GM19238 (cell line): Measurements from ENCODE around the gene SEPHS2.
A peak's percentile ranks its signal among the peaks of the same experiment; 100 is the strongest.
"Not testable (repeated sequence)": the region's sequence is repeated elsewhere in the genome, so short reads cannot be mapped to it uniquely, and the experiment has no call there.

ENCODE experiments used
- DNase-seq: peaks from one replicate; pipeline ENCODE4 v3.0.0; 2011; ENCODE audit warnings: low spot score; ENCODE audit not compliant: insufficient read length

Gene SEPHS2

GRCh38 chr16:30398661-30399434, 46.8 kb downstream of the SEPHS2 start:
- DNase-seq = no peak

DNA sequence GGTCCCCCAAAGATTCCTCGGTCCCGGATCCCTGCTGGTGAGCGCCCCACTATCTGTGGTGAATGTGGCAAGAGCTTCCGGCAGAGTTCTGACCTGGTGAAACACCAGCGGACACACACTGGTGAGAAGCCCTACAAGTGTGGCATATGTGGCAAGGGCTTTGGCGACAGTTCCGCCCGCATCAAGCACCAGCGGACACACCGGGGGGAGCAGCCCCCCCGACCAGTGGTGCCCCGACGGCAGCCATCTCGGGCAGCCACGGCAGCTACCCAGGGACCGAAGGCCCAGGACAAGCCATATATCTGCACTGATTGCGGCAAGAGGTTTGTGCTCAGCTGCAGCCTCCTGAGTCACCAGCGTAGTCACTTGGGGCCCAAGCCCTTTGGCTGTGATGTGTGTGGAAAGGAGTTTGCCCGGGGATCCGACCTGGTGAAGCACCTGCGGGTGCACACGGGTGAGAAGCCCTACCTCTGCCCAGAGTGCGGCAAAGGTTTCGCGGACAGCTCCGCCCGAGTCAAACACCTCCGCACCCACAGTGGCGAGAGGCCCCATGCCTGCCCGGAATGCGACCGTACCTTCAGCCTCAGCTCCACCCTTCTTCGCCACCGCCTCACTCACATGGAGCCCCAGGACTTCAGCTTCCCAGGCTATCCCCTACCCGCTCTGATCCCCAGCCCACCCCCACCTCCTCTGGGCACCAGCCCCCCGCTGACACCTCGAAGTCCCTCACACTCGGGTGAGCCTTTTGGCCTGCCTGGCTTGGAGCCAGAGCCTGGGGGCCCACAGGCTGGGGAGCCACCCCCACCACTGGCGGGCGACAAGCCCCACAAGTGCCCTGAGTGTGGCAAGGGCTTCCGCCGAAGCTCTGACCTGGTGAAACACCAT, 47.7 kb downstream of the SEPHS2 start:
- DNase-seq = no peak

GRCh38 chr16:30397056-30397455, 48.6 kb downstream of the SEPHS2 start:
- DNase-seq = no peak

GRCh38 chr16:30396627-30397026, 49.0 kb downstream of the SEPHS2 start:
- not testable (repeated sequence) for DNase-seq

DNA sequence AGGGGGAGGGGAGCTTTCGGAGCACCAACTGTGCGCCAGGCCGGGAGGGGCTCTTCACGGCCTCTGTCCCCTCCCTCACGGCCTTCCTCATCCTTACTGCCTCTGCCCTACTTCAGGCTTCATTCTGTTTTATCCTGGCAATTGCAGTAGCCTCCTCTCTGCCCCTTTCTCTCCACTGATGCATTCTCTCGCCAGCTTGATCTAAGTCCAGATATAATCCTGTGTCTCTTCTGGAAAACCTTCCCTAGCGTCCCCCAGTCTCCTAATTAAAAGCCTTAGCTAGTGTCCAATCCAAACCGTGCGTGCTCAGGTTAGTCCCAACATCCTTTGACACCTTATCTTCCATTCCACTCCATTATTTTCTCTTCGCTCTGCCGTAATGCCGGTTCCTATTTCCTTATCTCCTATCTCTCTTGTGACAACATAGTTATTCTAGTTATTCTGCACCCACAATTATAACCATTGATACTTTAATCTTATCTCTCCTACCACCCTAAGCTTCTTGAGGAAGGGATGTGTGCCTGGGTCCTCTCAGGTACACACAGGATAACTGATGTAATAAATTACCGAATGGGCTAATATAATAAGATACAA, 49.6 kb downstream of the SEPHS2 start:
- DNase-seq = no peak

GRCh38 chr16:30395155-30395991, 50.3 kb downstream of the SEPHS2 start, which contains the start of gene ZNF48:
ZNF48 (plus strand) TSS chr16:30395420; CDS start chr16:30395795, 375 bp downstream.
- peak; percentile 77 for DNase-seq

DNA sequence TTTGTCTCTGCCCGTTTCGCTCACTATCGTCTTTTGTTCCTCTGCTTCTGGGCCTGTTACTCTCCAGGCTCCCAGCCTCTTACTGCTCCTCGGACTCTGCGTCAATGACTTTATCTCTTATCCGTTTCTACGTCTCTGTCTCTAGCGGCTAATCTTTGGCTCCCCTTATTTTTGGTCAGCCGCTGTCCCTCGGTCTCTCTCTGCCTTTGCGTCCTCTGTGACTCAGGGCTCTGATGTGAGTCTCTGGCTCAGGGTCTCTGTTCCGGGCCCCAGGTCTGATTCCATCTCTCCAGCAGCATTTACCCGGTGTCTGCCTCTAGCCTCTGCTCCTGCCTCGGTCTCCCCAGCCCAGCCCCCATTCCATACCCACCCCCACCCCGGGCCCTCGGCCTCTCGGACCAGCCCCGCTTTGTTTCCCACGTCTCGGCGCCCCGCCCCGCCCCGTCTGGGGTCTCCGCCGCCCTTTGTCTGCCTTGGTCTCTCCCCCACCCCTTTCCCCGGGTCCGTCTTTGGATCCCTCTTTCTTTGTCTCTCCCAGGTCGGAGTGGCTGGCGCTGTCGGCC, 51.0 kb downstream of the SEPHS2 start:
- DNase-seq = no peak
